ENCODE measurements around the gene MLLT6. TPM values are rescaled to one million over a fixed set of nuclear protein-coding genes. Genes with fewer than 3 reads are reported as not detected.

The MLLT6 gene
- total RNA-seq, 1 experiment from 2014 or later: 24.7 TPM

- H3K9me2 ChIP-seq (replicated peaks; ENCODE audit: low read length): no peaks in the 10 kb centered on the region
- ChIA-PET POLR2A (ENCODE audit: unreplicated experiment) (no interaction called here), CTCF (no interaction called here)
- no peak overlapping the region for H3K9ac ChIP-seq (ENCODE audit: low read length)
- no peak for TF ChIP-seq EZH2phosphoT487 (IDR thresholded peaks at IDR 0.05; ENCODE audit: borderline replicate concordance, low read length)
- no peak for TF ChIP-seq EZH2 (IDR thresholded peaks at IDR 0.05; ENCODE audit: low read length, unreplicated experiment)
- TF ChIP-seq CTCF (conservative IDR thresholded peaks at IDR 0.05; ENCODE audit: low read depth, low read length): no peak
- BruUV-seq (replicated peaks): no TSS peak
- intact Hi-C loops (cut with micrococcal nuclease): no loop called here
- ATAC-seq: no peak
- DNase-seq: no peak
- H4K20me1 ChIP-seq (ENCODE audit: low read length): no peaks in the 10 kb centered on the region
- no peak overlapping the region for H3K27ac ChIP-seq (ENCODE audit: low read length)
- H2AFZ ChIP-seq (ENCODE audit: low read length): no peak overlapping the region
- no peaks in the 10 kb centered on the region for H3F3A ChIP-seq (ENCODE audit: low read length, unreplicated experiment)
- H3K79me2 ChIP-seq (ENCODE audit: low read length): no peaks in the 10 kb centered on the region
- no peaks in the 10 kb centered on the region for H3K9me3 ChIP-seq (ENCODE audit: low read length)
- H3K4me1 ChIP-seq (ENCODE audit: insufficient read depth, low read length): no peaks in the 10 kb centered on the region
- H3K4me2 ChIP-seq (ENCODE audit: low read length): no peak overlapping the region
- H3K27me3 ChIP-seq (ENCODE audit: low read length): no peaks in the 10 kb centered on the region
- no peak overlapping the region for H3K4me3 ChIP-seq (ENCODE audit: low read length)
- H3K36me3 ChIP-seq (ENCODE audit: low read depth, low read length): no peaks in the 10 kb centered on the region
Observed at GRCh38 chr17:38713456-38714075, 8.5 kb downstream of the MLLT6 start.

GRCh38 chr17:38715216-38715943 lies 10.3 kb downstream of the MLLT6 start:
- H2AFZ ChIP-seq (ENCODE audit: low read length): no peak overlapping the region
- CTCF ChIA-PET: no interaction called here
- H3K27me3 ChIP-seq (ENCODE audit: low read length): no peaks in the 10 kb centered on the region
- BruUV-seq (replicated peaks): no TSS peak
- POLR2A ChIA-PET (ENCODE audit: unreplicated experiment): no interaction called here
- H3F3A ChIP-seq (ENCODE audit: low read length, unreplicated experiment): no peaks in the 10 kb centered on the region
- no peaks in the 10 kb centered on the region for H4K20me1 ChIP-seq (ENCODE audit: low read length)
- no peaks in the 10 kb centered on the region for H3K79me2 ChIP-seq (ENCODE audit: low read length)
- no peaks in the 10 kb centered on the region for H3K4me1 ChIP-seq (ENCODE audit: insufficient read depth, low read length)
- no peak for TF ChIP-seq EZH2 (IDR thresholded peaks at IDR 0.05; ENCODE audit: low read length, unreplicated experiment)
- TF ChIP-seq EZH2phosphoT487 (IDR thresholded peaks at IDR 0.05; ENCODE audit: borderline replicate concordance, low read length): no peak
- no peak for TF ChIP-seq CTCF (conservative IDR thresholded peaks at IDR 0.05; ENCODE audit: low read depth, low read length)
- DNase-seq: no peak
- H3K27ac ChIP-seq (ENCODE audit: low read length): no peak overlapping the region
- H3K4me2 ChIP-seq (ENCODE audit: low read length): no peak overlapping the region
- no peaks in the 10 kb centered on the region for H3K9me3 ChIP-seq (ENCODE audit: low read length)
- H3K36me3 ChIP-seq (ENCODE audit: low read depth, low read length): no peaks in the 10 kb centered on the region
- no peak overlapping the region for H3K9ac ChIP-seq (ENCODE audit: low read length)
- intact Hi-C loops (cut with micrococcal nuclease): no loop called here
- no peak overlapping the region for H3K4me3 ChIP-seq (ENCODE audit: low read length)
- no peak for ATAC-seq
- H3K9me2 ChIP-seq (replicated peaks; ENCODE audit: low read length): no peaks in the 10 kb centered on the region
